Activated naive CD8-positive, alpha-beta T cell treated with anti-CD3 and anti-CD28 coated beads for 36 hours (primary cell): ENCODE results near the gene LRP3. TPM values are rescaled to one million over a fixed set of nuclear protein-coding genes. Genes with fewer than 3 reads are reported as not detected.
"Not testable (repeated sequence)": the region's sequence is repeated elsewhere in the genome, so short reads cannot be mapped to it uniquely, and the experiment has no call there.

Experiments
- DNase-seq: peaks from one replicate; pipeline ENCODE4 v3.0.0; 2021
- H3K27ac Mint-ChIP-seq: one replicate; pipeline ENCODE4 v1.8.0; 2022; ENCODE audit warnings: mild to moderate bottlenecking, moderate library complexity, mixed read lengths
- H3K27me3 Mint-ChIP-seq: one replicate; pipeline ENCODE4 v1.8.0; 2022; ENCODE audit warnings: mild to moderate bottlenecking, mixed read lengths
- H3K36me3 Mint-ChIP-seq: one replicate; pipeline ENCODE4 v1.8.0; 2021; ENCODE audit warnings: mild to moderate bottlenecking, mixed read lengths
- H3K4me1 Mint-ChIP-seq: one replicate; pipeline ENCODE4 v1.8.0; 2021; ENCODE audit warnings: mixed read lengths
- H3K4me3 Mint-ChIP-seq: one replicate; pipeline ENCODE4 v1.8.0; 2022; ENCODE audit warnings: mild to moderate bottlenecking, moderate library complexity, mixed read lengths
- H3K9me3 Mint-ChIP-seq: one replicate; pipeline ENCODE4 v1.8.0; 2022; ENCODE audit warnings: mixed read lengths
- total RNA-seq, 2 experiments: library from RNA; stranded (reverse); gene quantifications; one replicate each; pipeline ENCODE4 v1.2.3, GENCODE V29; 2021

The LRP3 gene
- total RNA-seq, 2 experiments from 2014 or later = 0.44 to 0.91 TPM

- H3K4me1 Mint-ChIP-seq = peaks cover 1% of the 10 kb centered on the region
- no peaks in the 10 kb centered on the region for H3K27me3 Mint-ChIP-seq
- no peak for DNase-seq
- no peaks in the 10 kb centered on the region for H3K9me3 Mint-ChIP-seq
- no peaks in the 10 kb centered on the region for H3K36me3 Mint-ChIP-seq
- no peak overlapping the region for H3K27ac Mint-ChIP-seq
- H3K4me3 Mint-ChIP-seq = no peak overlapping the region
Observed at GRCh38 chr19:33204136-33204973, 10.2 kb downstream of the LRP3 start.

DNA sequence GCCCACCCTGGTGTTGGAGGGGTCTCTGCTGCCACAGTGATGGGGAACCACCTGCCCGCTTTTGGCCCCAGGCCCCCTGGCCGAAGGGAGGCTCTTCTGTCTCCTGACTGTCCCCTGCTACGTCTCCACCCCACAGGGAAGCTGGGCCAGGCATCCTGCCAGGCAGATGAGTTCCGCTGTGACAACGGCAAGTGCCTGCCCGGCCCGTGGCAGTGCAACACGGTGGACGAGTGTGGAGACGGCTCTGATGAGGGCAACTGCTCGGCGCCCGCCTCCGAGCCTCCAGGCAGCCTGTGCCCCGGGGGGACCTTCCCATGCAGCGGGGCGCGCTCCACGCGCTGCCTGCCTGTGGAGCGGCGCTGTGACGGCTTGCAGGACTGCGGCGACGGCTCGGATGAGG is 11.0 kb downstream of the LRP3 start:
- no peaks in the 10 kb centered on the region for H3K27me3 Mint-ChIP-seq
- H3K9me3 Mint-ChIP-seq = no peaks in the 10 kb centered on the region
- H3K4me3 Mint-ChIP-seq = no peak overlapping the region
- H3K36me3 Mint-ChIP-seq = no peaks in the 10 kb centered on the region
- no peak for DNase-seq
- H3K27ac Mint-ChIP-seq = no peak overlapping the region
- H3K4me1 Mint-ChIP-seq = no peaks in the 10 kb centered on the region

DNA sequence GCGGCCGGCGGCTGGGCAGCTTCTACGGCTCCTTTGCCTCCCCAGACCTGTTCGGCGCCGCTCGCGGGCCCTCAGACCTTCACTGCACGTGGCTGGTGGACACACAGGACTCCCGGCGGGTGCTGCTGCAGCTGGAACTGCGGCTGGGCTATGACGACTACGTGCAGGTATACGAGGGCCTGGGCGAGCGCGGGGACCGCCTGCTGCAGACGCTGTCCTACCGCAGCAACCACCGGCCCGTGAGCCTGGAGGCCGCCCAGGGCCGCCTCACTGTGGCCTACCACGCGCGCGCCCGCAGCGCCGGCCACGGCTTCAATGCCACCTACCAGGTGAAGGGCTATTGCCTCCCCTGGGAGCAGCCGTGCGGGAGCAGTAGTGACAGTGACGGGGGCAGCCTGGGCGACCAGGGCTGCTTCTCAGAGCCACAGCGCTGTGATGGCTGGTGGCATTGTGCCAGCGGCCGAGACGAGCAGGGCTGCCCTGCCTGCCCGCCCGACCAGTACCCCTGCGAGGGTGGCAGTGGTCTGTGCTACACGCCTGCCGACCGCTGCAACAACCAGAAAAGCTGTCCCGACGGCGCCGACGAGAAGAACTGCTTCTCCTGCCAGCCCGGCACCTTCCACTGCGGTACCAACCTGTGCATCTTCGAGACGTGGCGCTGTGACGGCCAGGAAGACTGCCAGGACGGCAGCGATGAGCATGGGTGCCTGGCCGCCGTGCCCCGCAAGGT is 11.6 kb downstream of the LRP3 start:
- Mint-ChIP-seq H3K27ac (no peak overlapping the region), H3K4me3 (no peak overlapping the region), H3K27me3 (no peaks in the 10 kb centered on the region), H3K9me3 (no peaks in the 10 kb centered on the region), H3K36me3 (no peaks in the 10 kb centered on the region), H3K4me1 (no peaks in the 10 kb centered on the region)
- no peak for DNase-seq

DNA sequence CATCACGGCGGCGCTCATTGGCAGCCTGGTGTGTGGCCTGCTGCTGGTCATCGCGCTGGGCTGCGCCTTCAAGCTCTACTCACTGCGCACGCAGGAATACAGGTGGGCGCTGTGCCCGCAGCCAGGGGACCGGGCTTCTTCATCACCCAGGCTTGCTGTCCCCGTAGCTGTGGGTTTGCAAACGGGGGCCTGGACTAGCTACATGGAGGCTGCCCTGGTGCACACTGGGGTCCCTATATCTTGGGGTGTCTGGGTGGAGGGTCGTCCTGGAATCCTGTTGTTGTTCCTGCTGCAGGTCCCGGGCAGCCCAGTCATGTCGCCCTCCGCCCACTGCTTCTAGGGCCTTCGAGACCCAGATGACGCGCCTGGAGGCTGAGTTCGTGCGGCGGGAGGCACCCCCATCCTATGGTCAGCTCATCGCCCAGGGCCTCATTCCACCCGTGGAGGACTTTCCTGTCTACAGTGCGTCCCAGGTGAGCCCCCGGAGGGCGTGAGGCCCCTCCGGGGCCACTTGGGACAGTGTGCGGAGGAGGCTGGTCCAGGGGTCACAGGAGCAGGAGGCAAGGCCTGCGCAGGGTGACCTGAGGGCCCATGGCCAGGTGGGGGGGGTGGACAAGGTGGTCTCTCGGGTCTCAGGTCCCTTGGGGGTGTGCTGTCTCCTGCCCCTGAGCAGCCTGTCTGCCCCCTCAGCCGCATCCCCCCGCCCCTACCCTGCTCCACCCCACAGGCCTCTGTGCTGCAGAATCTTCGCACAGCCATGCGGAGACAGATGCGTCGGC is 12.3 kb downstream of the LRP3 start:
- Mint-ChIP-seq H3K36me3 (no peaks in the 10 kb centered on the region), H3K4me3 (no peak overlapping the region), H3K4me1 (no peaks in the 10 kb centered on the region), H3K27ac (no peak overlapping the region), H3K27me3 (no peaks in the 10 kb centered on the region), H3K9me3 (no peaks in the 10 kb centered on the region)
- DNase-seq = no peak

GRCh38 chr19:33207040-33207620 is 13.0 kb downstream of the LRP3 start:
- no peak overlapping the region for H3K4me3 Mint-ChIP-seq
- no peaks in the 10 kb centered on the region for H3K27me3 Mint-ChIP-seq
- no peaks in the 10 kb centered on the region for H3K36me3 Mint-ChIP-seq
- H3K4me1 Mint-ChIP-seq = no peaks in the 10 kb centered on the region
- no peaks in the 10 kb centered on the region for H3K9me3 Mint-ChIP-seq
- no peak for DNase-seq
- no peak overlapping the region for H3K27ac Mint-ChIP-seq

DNA sequence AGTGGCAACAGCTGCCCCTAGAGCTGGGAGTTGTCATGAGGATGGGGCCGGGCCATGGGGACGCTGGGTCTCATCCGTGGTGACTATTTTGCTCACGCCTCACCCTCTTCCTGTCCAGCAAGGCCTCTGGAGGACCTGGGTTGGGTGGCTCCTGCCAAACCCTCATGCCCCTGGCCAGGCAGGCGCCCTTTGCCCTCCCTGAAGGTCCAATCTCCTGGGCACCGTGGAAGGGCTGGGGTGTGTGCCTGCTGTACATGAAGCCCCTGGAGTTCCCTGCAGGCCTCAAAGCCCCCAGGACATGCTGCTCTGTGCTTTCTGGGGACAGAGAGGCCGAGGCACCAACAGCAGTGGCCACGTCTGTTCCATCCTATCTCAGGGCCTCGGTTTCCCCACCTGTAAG is 13.8 kb downstream of the LRP3 start:
- no peaks in the 10 kb centered on the region for H3K9me3 Mint-ChIP-seq
- H3K27me3 Mint-ChIP-seq = no peaks in the 10 kb centered on the region
- H3K4me3 Mint-ChIP-seq = no peak overlapping the region
- no peaks in the 10 kb centered on the region for H3K4me1 Mint-ChIP-seq
- no peaks in the 10 kb centered on the region for H3K36me3 Mint-ChIP-seq
- no peak overlapping the region for H3K27ac Mint-ChIP-seq
- DNase-seq = no peak

- Mint-ChIP-seq H3K4me1 (no peaks in the 10 kb centered on the region), H3K27ac (no peak overlapping the region), H3K4me3 (no peak overlapping the region), H3K27me3 (no peaks in the 10 kb centered on the region), H3K36me3 (no peaks in the 10 kb centered on the region), H3K9me3 (no peaks in the 10 kb centered on the region)
- no peak for DNase-seq
Observed at GRCh38 chr19:33208371-33208895, 14.3 kb downstream of the LRP3 start.

DNA sequence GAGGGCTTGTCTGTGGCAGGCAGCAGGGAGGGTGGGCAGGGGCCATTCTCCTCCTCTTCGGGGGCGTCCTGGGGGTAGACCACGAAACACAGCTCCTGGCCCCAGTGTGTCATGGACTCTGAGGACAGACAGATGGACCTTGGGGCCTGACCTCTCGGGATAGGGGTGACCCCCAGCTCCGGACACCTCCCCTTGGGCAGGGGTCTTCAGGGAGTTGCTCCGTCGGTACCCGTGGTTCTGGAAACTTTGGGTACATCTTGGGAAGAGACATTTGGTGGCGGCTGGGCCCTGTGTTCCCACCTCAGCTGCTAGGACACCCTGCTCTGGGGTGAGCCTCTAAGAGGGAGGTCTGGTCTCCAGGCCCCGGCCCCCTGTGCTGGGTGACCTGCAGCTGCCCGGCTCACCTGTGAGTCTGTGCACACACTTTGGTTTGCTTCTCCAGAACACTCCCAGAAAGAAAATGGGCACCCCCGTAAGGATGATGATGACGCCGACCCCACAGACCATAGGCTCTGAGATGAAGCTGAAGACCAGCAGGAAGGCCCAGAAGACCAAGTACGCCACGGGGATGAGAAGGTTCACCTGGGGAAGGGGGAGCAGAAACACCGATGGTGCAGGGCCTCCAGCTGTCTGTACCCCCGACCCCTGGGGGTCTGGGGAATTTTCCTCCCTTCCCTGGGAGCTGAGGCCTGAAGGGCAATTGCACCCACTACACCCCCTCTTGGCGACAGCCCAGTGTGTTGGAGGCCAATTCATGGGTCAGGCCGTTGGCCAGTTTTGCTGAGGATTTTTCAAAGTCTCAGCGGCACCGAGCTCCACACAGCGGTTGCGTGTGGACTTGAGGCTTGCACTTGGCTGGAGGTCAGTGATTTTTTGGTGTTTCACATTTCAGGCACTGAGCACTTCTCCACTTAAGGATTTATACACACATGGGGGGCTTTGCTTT is 15.0 kb downstream of the LRP3 start:
- no peaks in the 10 kb centered on the region for H3K4me1 Mint-ChIP-seq
- no peak for DNase-seq
- no peaks in the 10 kb centered on the region for H3K36me3 Mint-ChIP-seq
- H3K27ac Mint-ChIP-seq = no peak overlapping the region
- no peaks in the 10 kb centered on the region for H3K9me3 Mint-ChIP-seq
- H3K4me3 Mint-ChIP-seq = no peak overlapping the region
- no peaks in the 10 kb centered on the region for H3K27me3 Mint-ChIP-seq

DNA sequence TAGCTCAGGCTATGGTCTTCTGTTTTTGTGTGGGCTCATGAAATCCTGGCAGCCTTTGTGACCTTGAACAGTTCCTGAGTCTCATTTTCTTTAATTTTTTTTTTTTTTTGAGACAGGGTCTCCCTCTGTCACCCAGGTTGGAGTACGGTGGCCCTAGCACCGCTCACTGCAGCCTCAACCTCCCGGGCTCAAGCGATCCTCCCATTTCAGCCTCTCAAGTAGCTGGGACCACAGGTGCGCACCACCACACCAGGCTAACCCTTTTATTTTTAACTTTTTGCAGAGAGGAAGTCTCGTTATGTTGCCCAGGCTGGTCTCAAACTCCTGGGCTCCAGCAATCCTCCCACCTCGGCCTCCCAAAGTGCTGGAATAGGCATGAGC is 15.7 kb downstream of the LRP3 start:
- H3K4me3 Mint-ChIP-seq, H3K36me3 Mint-ChIP-seq, DNase-seq, H3K27me3 Mint-ChIP-seq, H3K27ac Mint-ChIP-seq, H3K9me3 Mint-ChIP-seq, H3K4me1 Mint-ChIP-seq: not testable (repeated sequence)

DNA sequence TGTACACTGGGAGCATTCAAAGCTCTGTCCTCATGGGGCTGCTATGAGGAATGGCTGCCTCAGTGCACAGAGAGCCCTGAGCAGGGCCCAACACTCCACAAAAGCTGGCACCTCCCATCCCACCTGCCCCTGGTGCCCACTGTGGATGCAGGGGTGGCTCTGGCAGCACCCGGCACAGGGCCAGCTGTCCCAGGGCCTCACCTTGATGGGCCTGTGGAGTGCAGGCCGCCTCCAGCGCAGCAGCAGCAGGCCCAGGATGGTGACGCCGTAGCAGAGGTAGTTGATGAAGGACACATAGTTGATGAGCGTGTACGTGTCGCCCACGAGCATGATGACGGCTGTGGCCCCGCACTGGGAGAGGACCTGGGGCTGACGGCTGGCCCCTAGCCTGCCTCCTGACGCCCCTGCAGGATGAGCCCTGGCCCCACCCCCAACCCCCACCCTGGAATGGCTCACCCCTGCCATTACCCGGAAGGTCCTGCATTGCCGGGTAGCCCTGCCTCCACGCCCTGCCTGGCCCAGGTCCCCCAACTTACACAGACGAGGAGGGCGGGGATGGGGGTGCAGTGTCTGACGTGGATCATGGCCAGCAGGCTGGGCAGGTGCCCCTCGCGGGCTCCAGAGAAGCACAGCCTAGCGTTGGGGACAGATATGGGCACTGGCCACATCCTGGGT is 16.3 kb downstream of the LRP3 start:
- DNase-seq = no peak
- H3K4me3 Mint-ChIP-seq = no peak overlapping the region
- H3K27ac Mint-ChIP-seq = no peak overlapping the region
- H3K27me3 Mint-ChIP-seq = no peaks in the 10 kb centered on the region
- no peaks in the 10 kb centered on the region for H3K4me1 Mint-ChIP-seq
- H3K9me3 Mint-ChIP-seq = no peaks in the 10 kb centered on the region
- no peaks in the 10 kb centered on the region for H3K36me3 Mint-ChIP-seq

- no peaks in the 10 kb centered on the region for H3K36me3 Mint-ChIP-seq
- no peak for DNase-seq
- no peak overlapping the region for H3K27ac Mint-ChIP-seq
- H3K4me1 Mint-ChIP-seq = no peaks in the 10 kb centered on the region
- H3K27me3 Mint-ChIP-seq = no peaks in the 10 kb centered on the region
- no peaks in the 10 kb centered on the region for H3K9me3 Mint-ChIP-seq
- H3K4me3 Mint-ChIP-seq = no peak overlapping the region
Observed at GRCh38 chr19:33211794-33212435, 17.8 kb downstream of the LRP3 start.

DNA sequence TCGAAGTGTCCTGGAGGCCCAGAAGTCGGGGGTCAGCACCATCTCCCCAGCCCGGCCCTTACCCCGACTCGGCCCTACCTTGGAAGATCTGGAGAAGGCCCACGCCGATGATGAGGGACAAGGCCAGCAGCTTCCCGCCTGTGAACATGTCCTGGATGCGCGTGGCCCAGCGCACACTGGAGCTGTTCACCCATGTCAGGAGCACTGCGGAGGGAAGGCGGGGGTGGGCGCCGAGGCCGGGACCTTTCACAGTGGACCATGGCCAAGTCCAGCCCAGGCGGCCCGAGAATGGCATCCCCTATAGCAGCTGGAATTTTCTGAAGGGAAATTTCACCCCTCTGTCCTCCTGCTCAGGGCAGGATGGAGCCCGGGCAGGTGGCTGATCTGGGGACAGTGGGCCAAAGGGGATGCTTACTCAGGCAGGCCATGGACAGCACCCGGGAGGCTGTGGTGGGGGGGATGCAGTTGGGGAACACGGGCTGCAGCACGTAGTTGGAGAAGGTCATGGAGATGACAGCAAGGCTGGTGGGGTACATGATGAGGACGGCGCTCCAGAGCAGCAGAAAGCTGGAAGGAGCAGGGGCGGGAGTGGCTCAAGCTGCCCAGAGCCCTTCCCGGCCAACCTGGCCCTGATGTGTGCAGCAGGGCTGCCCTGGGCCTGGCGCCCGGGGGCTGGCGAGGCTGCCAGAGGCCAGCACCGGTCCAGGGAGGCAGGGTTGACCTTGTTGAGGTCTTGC is 18.5 kb downstream of the LRP3 start:
- Mint-ChIP-seq H3K4me1 (no peaks in the 10 kb centered on the region), H3K27ac (no peak overlapping the region), H3K27me3 (no peaks in the 10 kb centered on the region), H3K9me3 (no peaks in the 10 kb centered on the region), H3K36me3 (no peaks in the 10 kb centered on the region), H3K4me3 (no peak overlapping the region)
- DNase-seq = no peak

- no peaks in the 10 kb centered on the region for H3K4me1 Mint-ChIP-seq
- H3K27me3 Mint-ChIP-seq = no peaks in the 10 kb centered on the region
- no peak overlapping the region for H3K27ac Mint-ChIP-seq
- no peaks in the 10 kb centered on the region for H3K9me3 Mint-ChIP-seq
- H3K36me3 Mint-ChIP-seq = no peaks in the 10 kb centered on the region
- H3K4me3 Mint-ChIP-seq = no peak overlapping the region
- DNase-seq = no peak
Observed at GRCh38 chr19:33214596-33214995, 20.5 kb downstream of the LRP3 start.
